ENCODE data around the gene SPDYE2. TPM values are rescaled to one million over a fixed set of nuclear protein-coding genes. Genes with fewer than 3 reads are reported as not detected.
A peak's percentile ranks its signal among the peaks of the same experiment; 100 is the strongest.
"Not testable (repeated sequence)": the region's sequence is repeated elsewhere in the genome, so short reads cannot be mapped to it uniquely, and the experiment has no call there.

The SPDYE2 gene
- total and polyA plus RNA-seq, 8 donors: not detected

- H3K9me3 ChIP-seq; H3K4me3 ChIP-seq; H3K36me3 ChIP-seq; intact Hi-C loops (cut with DNase I; ENCODE audit: low total_unique reads); H3K4me1 ChIP-seq; H3K27ac ChIP-seq; DNase-seq; H3K27me3 ChIP-seq: not testable (repeated sequence)
- no CpG with 5 or more reads among the region's 5 CpGs for WGBS, 5 donors
Observed at GRCh38 chr7:102581722-102582121, 30.7 kb downstream of the SPDYE2 start.

- no CpG with 5 or more reads among the region's 5 CpGs for WGBS, 5 donors
- H3K36me3 ChIP-seq; H3K27me3 ChIP-seq; H3K27ac ChIP-seq; intact Hi-C loops (cut with DNase I; ENCODE audit: low total_unique reads); H3K9me3 ChIP-seq; DNase-seq; H3K4me3 ChIP-seq; H3K4me1 ChIP-seq: not testable (repeated sequence)
Observed at GRCh38 chr7:102583495-102583894, 32.5 kb downstream of the SPDYE2 start.

GRCh38 chr7:102589857-102590256, 38.8 kb downstream of the SPDYE2 start:
- H3K4me3 ChIP-seq; intact Hi-C loops (cut with DNase I; ENCODE audit: low total_unique reads); H3K36me3 ChIP-seq; H3K27ac ChIP-seq; H3K4me1 ChIP-seq; H3K27me3 ChIP-seq; H3K9me3 ChIP-seq; DNase-seq: not testable (repeated sequence)
- WGBS, 5 donors: no CpG with 5 or more reads among the region's 9 CpGs

DNA sequence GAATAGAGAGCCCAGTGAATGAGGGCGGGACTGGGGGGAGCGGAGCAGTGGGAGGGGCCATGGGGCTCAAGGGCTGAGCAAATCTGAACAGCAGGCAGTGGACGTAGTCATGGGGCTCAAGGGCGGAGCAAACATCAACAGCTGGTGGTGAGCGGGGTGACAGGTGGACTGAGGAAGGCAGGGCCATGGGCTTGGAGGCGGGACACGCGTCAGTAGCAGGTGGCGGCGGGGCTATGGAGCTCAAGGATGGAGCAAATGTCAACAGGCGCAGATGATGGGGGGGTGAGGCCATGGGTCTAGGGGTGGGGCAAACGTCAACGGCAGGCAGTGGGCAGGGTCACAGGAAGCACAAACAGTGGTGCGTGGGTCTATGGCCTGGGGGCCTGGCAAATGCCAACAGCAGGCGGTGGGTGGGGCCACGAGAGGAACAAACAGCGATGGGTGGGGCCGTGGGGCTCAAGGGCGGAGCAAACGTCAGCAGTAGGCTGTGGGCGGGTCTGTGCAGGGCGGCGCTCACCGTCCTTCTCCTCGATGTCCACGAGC, 41.5 kb downstream of the SPDYE2 start:
- intact Hi-C loops (cut with DNase I; ENCODE audit: low total_unique reads); H3K4me1 ChIP-seq; H3K27me3 ChIP-seq; H3K36me3 ChIP-seq; H3K9me3 ChIP-seq; H3K4me3 ChIP-seq: not testable (repeated sequence)
- WGBS, 5 donors: 6 to 36% (median 12%) methylated on average over 6 to 9 of the region's 26 CpGs
- peak overlapping the region in 1 of 5 donors; percentile 72 for H3K27ac ChIP-seq
- peak in 1 of 2 donors; percentile 72 for DNase-seq

DNA sequence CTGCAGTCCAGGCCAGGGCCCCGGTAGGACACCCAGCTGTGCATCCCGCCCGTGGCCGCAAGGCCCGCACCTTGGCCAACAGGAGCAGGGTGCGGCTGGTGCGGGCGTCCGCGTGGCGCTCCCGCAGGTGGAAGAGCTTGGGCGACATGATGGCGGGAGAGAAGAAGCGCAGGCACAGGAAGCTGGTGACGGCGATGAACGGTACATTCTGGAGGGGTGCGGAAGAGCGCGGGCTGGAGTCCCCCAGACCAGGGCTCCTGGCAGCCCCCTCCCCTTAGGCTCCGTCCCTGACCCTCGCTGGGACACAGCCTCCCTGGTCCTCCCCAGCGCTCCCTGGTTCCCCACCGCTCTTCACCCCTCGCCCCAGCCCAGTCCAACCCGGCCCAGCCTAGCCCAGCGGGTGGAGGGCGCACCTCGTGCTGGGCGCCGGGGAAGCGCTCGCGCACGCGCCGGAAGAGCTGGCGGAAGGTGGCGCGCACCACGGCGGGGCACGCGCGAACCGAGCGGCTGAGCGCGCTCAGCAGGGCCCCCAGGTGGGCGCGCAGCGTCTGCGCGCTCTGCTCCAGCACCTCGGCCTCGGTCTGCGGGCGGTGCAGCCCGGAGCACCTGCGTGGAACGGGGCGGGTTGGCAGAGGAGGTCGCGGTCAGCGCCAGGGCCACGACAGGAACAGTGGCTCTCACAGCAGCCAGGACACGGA, 42.8 kb downstream of the SPDYE2 start:
- H3K4me3 ChIP-seq; H3K4me1 ChIP-seq; H3K27ac ChIP-seq; H3K27me3 ChIP-seq; H3K36me3 ChIP-seq; intact Hi-C loops (cut with DNase I; ENCODE audit: low total_unique reads); DNase-seq; H3K9me3 ChIP-seq: not testable (repeated sequence)
- WGBS, 5 donors: no CpG with 5 or more reads among the region's 68 CpGs

- WGBS, 5 donors: 71 to 81% (median 76%) methylated on average over 4 of the region's 10 CpGs; no CpG with 5 or more reads in 1 of the 5 donors
- H3K27me3 ChIP-seq; H3K36me3 ChIP-seq; H3K9me3 ChIP-seq; H3K4me3 ChIP-seq; H3K27ac ChIP-seq; intact Hi-C loops (cut with DNase I; ENCODE audit: low total_unique reads); DNase-seq; H3K4me1 ChIP-seq: not testable (repeated sequence)
Observed at GRCh38 chr7:102596036-102596435, 45.0 kb downstream of the SPDYE2 start.

- H3K9me3 ChIP-seq; H3K27ac ChIP-seq; H3K36me3 ChIP-seq; H3K27me3 ChIP-seq; H3K4me3 ChIP-seq; intact Hi-C loops (cut with DNase I; ENCODE audit: low total_unique reads); DNase-seq; H3K4me1 ChIP-seq: not testable (repeated sequence)
- no CpG with 5 or more reads among the region's 9 CpGs for WGBS, 5 donors
Observed at GRCh38 chr7:102599699-102600098, 48.7 kb downstream of the SPDYE2 start.

- H3K27ac ChIP-seq; DNase-seq; H3K27me3 ChIP-seq; H3K4me1 ChIP-seq; intact Hi-C loops (cut with DNase I; ENCODE audit: low total_unique reads); H3K9me3 ChIP-seq; H3K4me3 ChIP-seq; H3K36me3 ChIP-seq: not testable (repeated sequence)
- no CpG with 5 or more reads among the region's 12 CpGs for WGBS, 5 donors
Observed at GRCh38 chr7:102602317-102602716, 51.3 kb downstream of the SPDYE2 start.

- H3K4me1 ChIP-seq; H3K27me3 ChIP-seq; H3K4me3 ChIP-seq; DNase-seq; intact Hi-C loops (cut with DNase I; ENCODE audit: low total_unique reads); H3K36me3 ChIP-seq; H3K9me3 ChIP-seq; H3K27ac ChIP-seq: not testable (repeated sequence)
- WGBS, 5 donors: 21 to 52% (median 44%) methylated on average over 5 of the region's 19 CpGs; no CpG with 5 or more reads in 2 of the 5 donors
Observed at GRCh38 chr7:102604431-102605145, 53.6 kb downstream of the SPDYE2 start.

DNA sequence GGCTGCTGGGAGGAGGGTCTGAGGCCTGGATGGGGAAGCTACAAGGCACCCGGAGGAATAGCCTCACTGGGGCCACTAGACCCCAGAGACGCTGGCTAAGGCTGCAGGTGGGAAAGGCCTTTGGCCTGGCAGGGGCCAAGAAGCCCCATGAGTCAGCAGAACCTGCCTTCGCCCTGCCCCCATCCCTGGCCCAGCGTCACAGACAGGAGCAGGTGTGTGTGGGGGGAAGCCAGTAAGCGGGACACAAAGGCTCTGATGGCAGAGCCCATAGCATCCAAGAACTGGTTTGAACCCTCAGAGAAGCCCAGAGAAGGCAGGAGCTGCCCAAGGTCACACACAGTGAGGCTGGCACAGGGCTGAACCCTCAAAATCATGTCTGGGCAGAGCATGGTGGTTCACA, 55.8 kb downstream of the SPDYE2 start:
- no CpG with 5 or more reads among the region's 5 CpGs for WGBS, 5 donors
- intact Hi-C loops (cut with DNase I; ENCODE audit: low total_unique reads); H3K4me1 ChIP-seq: not testable (repeated sequence)

GRCh38 chr7:102609734-102610133, 58.7 kb downstream of the SPDYE2 start:
- 69 to 76% methylated on average over 5 of the region's 10 CpGs; no CpG with 5 or more reads in 3 of the 5 donors for WGBS, 5 donors
- H3K27ac ChIP-seq; H3K4me3 ChIP-seq; DNase-seq; intact Hi-C loops (cut with DNase I; ENCODE audit: low total_unique reads); H3K27me3 ChIP-seq; H3K36me3 ChIP-seq; H3K4me1 ChIP-seq; H3K9me3 ChIP-seq: not testable (repeated sequence)

More for the DNA sequence above, 55.8 kb downstream of the SPDYE2 start:
- H3K27ac ChIP-seq, H3K9me3 ChIP-seq, DNase-seq, H3K27me3 ChIP-seq, H3K4me3 ChIP-seq, H3K36me3 ChIP-seq: not testable (repeated sequence)

DNA sequence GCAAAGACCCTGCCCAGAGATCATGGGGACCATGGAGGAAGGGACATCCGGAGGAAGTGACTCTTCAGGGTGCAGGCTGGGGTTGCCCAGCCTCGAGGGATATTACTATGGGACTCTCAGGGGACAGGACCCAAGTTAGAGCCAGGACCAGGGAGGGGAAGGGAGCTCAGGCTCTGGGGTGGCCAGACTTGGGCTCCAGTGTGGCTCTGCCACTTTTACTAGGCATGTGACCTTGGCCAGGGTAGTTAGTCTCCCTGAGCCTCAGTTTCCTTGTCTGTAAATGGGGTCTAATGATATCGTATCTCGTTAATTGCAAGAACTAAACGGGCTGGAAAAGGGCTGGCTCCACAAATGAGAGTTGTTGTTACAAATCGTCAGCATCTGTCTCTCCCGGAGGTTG, 59.4 kb downstream of the SPDYE2 start:
- 60% methylated on average over 3 of the region's 7 CpGs; no CpG with 5 or more reads in 4 of the 5 donors for WGBS, 5 donors
- H3K4me3 ChIP-seq; H3K27me3 ChIP-seq; H3K4me1 ChIP-seq; H3K27ac ChIP-seq; H3K36me3 ChIP-seq; intact Hi-C loops (cut with DNase I; ENCODE audit: low total_unique reads); DNase-seq; H3K9me3 ChIP-seq: not testable (repeated sequence)

All from stomach (tissue), 9 donors.